ENCODE results near the gene CBX1. TPM values are rescaled to one million over a fixed set of nuclear protein-coding genes. Genes with fewer than 3 reads are reported as not detected.
A peak's percentile ranks its signal among the peaks of the same experiment; 100 is the strongest.
"Not testable (repeated sequence)": the region's sequence is repeated elsewhere in the genome, so short reads cannot be mapped to it uniquely, and the experiment has no call there.

The CBX1 gene
- total RNA-seq, 1 donor from 2014 or later: 64.6 TPM

- Mint-ChIP-seq H3K4me3 (peak within 1 kb of the TSS; percentile 96), H3K27ac (peak within 1 kb of the TSS; percentile 96), H3K36me3 (ENCODE audit: low read depth) (peaks cover 32% of the 10 kb centered on the region), H3K27me3 (no peaks in the 10 kb centered on the region), H3K4me1 (peaks cover 43% of the 10 kb centered on the region), H3K9me3 (no peaks in the 10 kb centered on the region)
- intact Hi-C loops (cut with micrococcal nuclease): loop anchor here (1.0 to 2.0 kb wide), 4 partner anchors 11 to 77 kb away; partner anchors contain the start of genes CBX1, CDK5RAP3 and COPZ2
- peak; percentile 99 for DNase-seq
Observed at GRCh38 chr17:48047741-48048383, 53.4 kb downstream of the CBX1 start, which contains the start of gene NFE2L1. Gene NFE2L1 (plus strand): TSS chr17:48048359. CDS start chr17:48051119, 2,760 bp downstream.

- Mint-ChIP-seq H3K36me3 (ENCODE audit: low read depth) (peaks cover 27% of the 10 kb centered on the region), H3K4me3 (peak overlapping the region; percentile 96), H3K27me3 (peaks cover 2% of the 10 kb centered on the region), H3K27ac (peak overlapping the region; percentile 96), H3K4me1 (peaks cover 40% of the 10 kb centered on the region), H3K9me3 (no peaks in the 10 kb centered on the region)
- intact Hi-C loops (cut with micrococcal nuclease): loop anchor here (1.0 kb wide), 1 partner anchor 10 kb away; the partner anchor contains the start of gene COPZ2
- peak; percentile 72 for DNase-seq
Observed at GRCh38 chr17:48047113-48047740, 54.1 kb downstream of the CBX1 start.

- Mint-ChIP-seq H3K9me3 (no peaks in the 10 kb centered on the region), H3K4me1 (peaks cover 35% of the 10 kb centered on the region), H3K27ac (peak overlapping the region; percentile 96), H3K27me3 (peaks cover 2% of the 10 kb centered on the region), H3K36me3 (ENCODE audit: low read depth) (peaks cover 19% of the 10 kb centered on the region), H3K4me3 (peak overlapping the region; percentile 96)
- DNase-seq: no peak
- intact Hi-C loops (cut with micrococcal nuclease): no loop called here
Observed at GRCh38 chr17:48046296-48046695, 55.0 kb downstream of the CBX1 start.

- intact Hi-C loops (cut with micrococcal nuclease): no loop called here
- H3K36me3 Mint-ChIP-seq (ENCODE audit: low read depth): peaks cover 13% of the 10 kb centered on the region
- no peak overlapping the region for H3K27ac Mint-ChIP-seq
- DNase-seq: no peak
- peaks cover 4% of the 10 kb centered on the region for H3K27me3 Mint-ChIP-seq
- H3K4me1 Mint-ChIP-seq: peaks cover 31% of the 10 kb centered on the region
- H3K9me3 Mint-ChIP-seq: no peaks in the 10 kb centered on the region
- peak overlapping the region; percentile 96 for H3K4me3 Mint-ChIP-seq
Observed at GRCh38 chr17:48045316-48046001, 55.8 kb downstream of the CBX1 start.

GRCh38 chr17:48044851-48045250, 56.4 kb downstream of the CBX1 start:
- H3K36me3 Mint-ChIP-seq (ENCODE audit: low read depth): peaks cover 8% of the 10 kb centered on the region
- DNase-seq: no peak
- no peak overlapping the region for H3K27ac Mint-ChIP-seq
- no peaks in the 10 kb centered on the region for H3K9me3 Mint-ChIP-seq
- intact Hi-C loops (cut with micrococcal nuclease): no loop called here
- peaks cover 4% of the 10 kb centered on the region for H3K27me3 Mint-ChIP-seq
- no peak overlapping the region for H3K4me3 Mint-ChIP-seq
- H3K4me1 Mint-ChIP-seq: peaks cover 26% of the 10 kb centered on the region

GRCh38 chr17:48043176-48043575, 58.1 kb downstream of the CBX1 start:
- H3K27me3 Mint-ChIP-seq: peaks cover 16% of the 10 kb centered on the region
- no peak overlapping the region for H3K27ac Mint-ChIP-seq
- no peak for DNase-seq
- no peak overlapping the region for H3K4me3 Mint-ChIP-seq
- peaks cover 6% of the 10 kb centered on the region for H3K36me3 Mint-ChIP-seq (ENCODE audit: low read depth)
- no peaks in the 10 kb centered on the region for H3K9me3 Mint-ChIP-seq
- intact Hi-C loops (cut with micrococcal nuclease): no loop called here
- H3K4me1 Mint-ChIP-seq: peaks cover 26% of the 10 kb centered on the region

- Mint-ChIP-seq H3K27ac (no peak overlapping the region), H3K36me3 (ENCODE audit: low read depth) (no peaks in the 10 kb centered on the region), H3K4me3 (peak overlapping the region; percentile 86), H3K27me3 (peaks cover 27% of the 10 kb centered on the region), H3K4me1 (peaks cover 15% of the 10 kb centered on the region), H3K9me3 (no peaks in the 10 kb centered on the region)
- intact Hi-C loops (cut with micrococcal nuclease): no loop called here
- DNase-seq: no peak
Observed at GRCh38 chr17:48038687-48039086, 62.6 kb downstream of the CBX1 start.

GRCh38 chr17:48037838-48038323, 63.4 kb downstream of the CBX1 start:
- no peak for DNase-seq
- no peaks in the 10 kb centered on the region for H3K9me3 Mint-ChIP-seq
- no peaks in the 10 kb centered on the region for H3K36me3 Mint-ChIP-seq (ENCODE audit: low read depth)
- H3K4me3 Mint-ChIP-seq: peak overlapping the region; percentile 86
- intact Hi-C loops (cut with micrococcal nuclease): loop anchor here (1.0 kb wide), 2 partner anchors 9 to 12 kb away; no protein-coding TSS in a partner anchor
- H3K4me1 Mint-ChIP-seq: peaks cover 15% of the 10 kb centered on the region
- peaks cover 36% of the 10 kb centered on the region for H3K27me3 Mint-ChIP-seq
- peak overlapping the region; percentile 62 for H3K27ac Mint-ChIP-seq

GRCh38 chr17:48037036-48037837, 64.0 kb downstream of the CBX1 start, which contains the start of gene COPZ2:
Gene COPZ2 (minus strand): TSS chr17:48037797. CDS start chr17:48037777, 20 bp downstream.
- intact Hi-C loops (cut with micrococcal nuclease): loop anchor here (1.0 kb wide), 2 partner anchors 10 to 11 kb away; no protein-coding TSS in a partner anchor
- Mint-ChIP-seq H3K4me3 (peak within 1 kb of the TSS; percentile 86), H3K9me3 (no peaks in the 10 kb centered on the region), H3K27ac (peak within 1 kb of the TSS; percentile 62), H3K36me3 (ENCODE audit: low read depth) (no peaks in the 10 kb centered on the region), H3K4me1 (peaks cover 12% of the 10 kb centered on the region), H3K27me3 (peaks cover 39% of the 10 kb centered on the region)
- DNase-seq: peak; percentile 89

GRCh38 chr17:48036693-48037035, 64.6 kb downstream of the CBX1 start:
- DNase-seq: no peak
- Mint-ChIP-seq H3K4me1 (peaks cover 10% of the 10 kb centered on the region), H3K27ac (no peak overlapping the region), H3K9me3 (no peaks in the 10 kb centered on the region), H3K4me3 (peak overlapping the region; percentile 81), H3K36me3 (ENCODE audit: low read depth) (no peaks in the 10 kb centered on the region), H3K27me3 (peaks cover 41% of the 10 kb centered on the region)
- intact Hi-C loops (cut with micrococcal nuclease): loop anchor here (1.0 kb wide), 2 partner anchors 10 to 11 kb away; no protein-coding TSS in a partner anchor

GRCh38 chr17:48034734-48035133, 66.5 kb downstream of the CBX1 start:
- H3K9me3 Mint-ChIP-seq; H3K4me1 Mint-ChIP-seq; H3K27ac Mint-ChIP-seq; DNase-seq; H3K4me3 Mint-ChIP-seq; intact Hi-C loops (cut with micrococcal nuclease); H3K36me3 Mint-ChIP-seq (ENCODE audit: low read depth): not testable (repeated sequence)
- peaks cover 45% of the 10 kb centered on the region for H3K27me3 Mint-ChIP-seq

GRCh38 chr17:48031966-48032365, 69.3 kb downstream of the CBX1 start:
- Mint-ChIP-seq H3K4me3 (no peak overlapping the region), H3K9me3 (no peaks in the 10 kb centered on the region), H3K36me3 (ENCODE audit: low read depth) (no peaks in the 10 kb centered on the region), H3K27ac (no peak overlapping the region), H3K27me3 (peaks cover 34% of the 10 kb centered on the region), H3K4me1 (no peaks in the 10 kb centered on the region)
- intact Hi-C loops (cut with micrococcal nuclease): no loop called here
- DNase-seq: no peak

GRCh38 chr17:48030531-48030930, 70.7 kb downstream of the CBX1 start:
- no peak overlapping the region for H3K4me3 Mint-ChIP-seq
- H3K4me1 Mint-ChIP-seq: peaks cover 10% of the 10 kb centered on the region
- intact Hi-C loops (cut with micrococcal nuclease): no loop called here
- no peak for DNase-seq
- H3K27me3 Mint-ChIP-seq: peaks cover 30% of the 10 kb centered on the region
- H3K27ac Mint-ChIP-seq: no peak overlapping the region
- H3K36me3 Mint-ChIP-seq (ENCODE audit: low read depth): no peaks in the 10 kb centered on the region
- H3K9me3 Mint-ChIP-seq: no peaks in the 10 kb centered on the region
